Gastroesophageal sphincter (tissue), 3 donors: ENCODE results near the gene LIPG.

Experiments
- EP300 ChIP-seq: sonication (generic); formaldehyde crosslinking; IDR thresholded peaks from one replicate; pipeline ENCODE4 v1.6.1; 2017; ENCODE audit warnings: antibody characterized with exemption, mild to moderate bottlenecking
- POLR2A ChIP-seq, 2 donors: fragments of 450-650 bp; IDR thresholded peaks; one replicate each; pipeline ENCODE4 v1.6.1; 2017; ENCODE audit warnings: antibody characterized with exemption in 2 of 2, mild to moderate bottlenecking in 2 of 2, moderate library complexity in 1 of 2
- POLR2AphosphoS5 ChIP-seq: sonication (generic); formaldehyde crosslinking; IDR thresholded peaks from one replicate; pipeline ENCODE4 v1.6.1; 2017; ENCODE audit warnings: antibody characterized with exemption
- TF ChIP-seq, protein P1 (sequence below), 4 experiments: fragments of 200-600 bp in 2 of 4; fragments of 450-650 bp in 2 of 4; sonication (generic) in 1 of 4; IDR thresholded peaks; one replicate each; pipeline ENCODE4 v1.5.1; 2017 to 2019; ENCODE audit warnings: antibody characterized with exemption in 4 of 4, mild to moderate bottlenecking in 2 of 4, moderate library complexity in 2 of 4

DNA sequence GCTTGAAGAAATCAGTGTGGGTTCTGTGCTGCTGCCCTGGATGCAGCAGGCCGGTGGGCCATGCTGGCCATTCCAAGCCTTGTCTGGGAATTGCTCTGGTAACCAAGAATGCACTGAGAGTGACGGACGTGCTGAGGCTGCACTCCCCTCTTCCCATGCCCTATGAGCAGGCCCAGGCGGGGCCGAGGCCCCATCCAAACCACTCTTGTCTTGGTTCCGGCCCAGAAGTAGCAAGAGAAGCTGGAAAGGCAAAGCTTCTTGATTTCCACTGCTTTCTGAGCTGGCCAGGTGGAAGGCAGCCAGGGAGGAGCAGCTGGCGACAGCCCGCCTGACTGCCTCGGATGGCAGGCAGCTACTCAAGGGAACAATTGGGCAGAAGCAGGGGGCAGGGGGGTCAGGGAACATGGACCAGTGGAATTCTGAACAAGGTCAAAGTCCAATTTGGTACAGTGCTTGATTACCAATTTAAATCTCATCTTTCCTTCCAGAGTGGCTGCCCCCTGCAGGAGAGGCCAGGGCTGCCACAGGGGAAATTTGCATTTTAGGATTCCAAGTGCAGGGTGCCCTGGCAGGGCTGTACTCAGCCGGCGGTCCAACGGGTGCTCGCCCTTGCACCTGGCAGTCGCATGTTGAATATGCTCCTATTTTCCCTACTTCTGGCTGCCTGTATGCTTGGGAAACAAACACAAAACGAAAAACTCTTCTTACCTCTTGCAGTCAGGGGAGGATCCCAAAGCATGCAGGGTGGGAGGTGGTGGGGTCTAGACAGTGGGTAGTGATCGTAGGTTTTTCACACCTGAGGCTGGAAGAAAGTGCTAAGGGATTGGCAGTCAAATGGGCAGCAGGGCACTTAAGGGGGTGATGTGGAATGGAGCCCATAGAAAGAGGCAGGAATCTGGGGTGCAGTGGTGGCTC lies 67.3 kb downstream of the LIPG start:
- TF ChIP-seq, protein P1, sequence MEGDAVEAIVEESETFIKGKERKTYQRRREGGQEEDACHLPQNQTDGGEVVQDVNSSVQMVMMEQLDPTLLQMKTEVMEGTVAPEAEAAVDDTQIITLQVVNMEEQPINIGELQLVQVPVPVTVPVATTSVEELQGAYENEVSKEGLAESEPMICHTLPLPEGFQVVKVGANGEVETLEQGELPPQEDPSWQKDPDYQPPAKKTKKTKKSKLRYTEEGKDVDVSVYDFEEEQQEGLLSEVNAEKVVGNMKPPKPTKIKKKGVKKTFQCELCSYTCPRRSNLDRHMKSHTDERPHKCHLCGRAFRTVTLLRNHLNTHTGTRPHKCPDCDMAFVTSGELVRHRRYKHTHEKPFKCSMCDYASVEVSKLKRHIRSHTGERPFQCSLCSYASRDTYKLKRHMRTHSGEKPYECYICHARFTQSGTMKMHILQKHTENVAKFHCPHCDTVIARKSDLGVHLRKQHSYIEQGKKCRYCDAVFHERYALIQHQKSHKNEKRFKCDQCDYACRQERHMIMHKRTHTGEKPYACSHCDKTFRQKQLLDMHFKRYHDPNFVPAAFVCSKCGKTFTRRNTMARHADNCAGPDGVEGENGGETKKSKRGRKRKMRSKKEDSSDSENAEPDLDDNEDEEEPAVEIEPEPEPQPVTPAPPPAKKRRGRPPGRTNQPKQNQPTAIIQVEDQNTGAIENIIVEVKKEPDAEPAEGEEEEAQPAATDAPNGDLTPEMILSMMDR (IDR thresholded peaks at IDR 0.05), result peak in 1 of 4 experiments; percentile 14
- TF ChIP-seq POLR2A (IDR thresholded peaks at IDR 0.05) (no peak), POLR2AphosphoS5 (no peak), EP300 (no peak)
